H1 (cell line): ENCODE measurements around the gene SMYD3. TPM values are rescaled to one million over a fixed set of nuclear protein-coding genes. Genes with fewer than 3 reads are reported as not detected.

Source experiments
- CTCF ChIA-PET: fragments of 300-600 bp; sonication (Branson Sonifier 250); formaldehyde crosslinking; loops from one replicate; lab custom pipeline; 2021; ENCODE audit not compliant: partially characterized antibody; lab: Charles Lee
- POLR2A ChIA-PET: fragments of 300-600 bp; sonication (Branson Sonifier 250); formaldehyde crosslinking; loops from one replicate; lab custom pipeline; 2021; ENCODE audit warnings: inconsistent platforms; ENCODE audit not compliant: partially characterized antibody; lab: Charles Lee
- DNase-seq, 2 experiments: peaks; one replicate each; pipeline versions ENCODE4 v3.0.0 to v3.0.0-alpha.2; 2010 to 2022; ENCODE audit warnings: low spot score in 2 of 2, low read depth in 1 of 2, mixed read lengths in 1 of 2
- FAIRE-seq: peaks from 2 replicates; lab custom pipeline; 2011; peaks lifted over from hg19 to GRCh38; lab: Jason Lieb, UNC
- H2AFZ ChIP-seq: 2 replicates; pipeline ENCODE4 v1.8.1; 2012; ENCODE audit warnings: low read length, inconsistent platforms
- H2AK5ac ChIP-seq: 2 replicates; pipeline ENCODE4 v1.6.1; 2013; ENCODE audit warnings: low read depth, low read length
- H2BK120ac ChIP-seq: replicated peaks from 2 replicates; pipeline ENCODE3; 2013; ENCODE audit warnings: low read depth, low read length, inconsistent platforms
- H2BK12ac ChIP-seq: 2 replicates; pipeline ENCODE4 v1.6.1; 2013; ENCODE audit warnings: low read depth, low read length
- H2BK15ac ChIP-seq: 2 replicates; pipeline ENCODE4 v1.6.1; 2013; ENCODE audit warnings: low read length
- H2BK20ac ChIP-seq: 2 replicates; pipeline ENCODE4 v1.6.1; 2013; ENCODE audit warnings: low read length
- H2BK5ac ChIP-seq: 2 replicates; pipeline ENCODE4 v1.6.1; 2013; ENCODE audit warnings: low read depth, low read length
- H3K14ac ChIP-seq: 2 replicates; pipeline ENCODE4 v1.6.1; 2013; ENCODE audit warnings: inconsistent platforms; ENCODE audit not compliant: insufficient read length
- H3K18ac ChIP-seq: 2 replicates; pipeline ENCODE4 v1.6.1; 2013; ENCODE audit warnings: low read length; ENCODE audit errors: extremely low read depth
- H3K23ac ChIP-seq: 2 replicates; pipeline ENCODE4 v1.6.1; 2013; ENCODE audit warnings: inconsistent platforms; ENCODE audit not compliant: insufficient read length
- H3K23me2 ChIP-seq: 2 replicates; pipeline ENCODE4 v1.6.1; 2013; ENCODE audit warnings: low read depth, low read length
- H3K27ac ChIP-seq: 2 replicates; pipeline ENCODE4 v1.6.1; 2011; ENCODE audit warnings: low read depth, low read length, inconsistent platforms
- H3K27me3 ChIP-seq, 4 experiments: replicated peaks in 1 of 4; 1 replicate in 1 of 4; 2 replicates in 3 of 4; pipeline versions ENCODE4 v1.6.1 to v1.8.1; 2011 to 2013; ENCODE audit warnings: low read length in 3 of 4, mild to moderate bottlenecking in 3 of 4, inconsistent platforms in 2 of 4, mixed read lengths in 2 of 4, moderate library complexity in 1 of 4; ENCODE audit not compliant: control insufficient read depth in 3 of 4, insufficient read depth in 3 of 4; ENCODE audit errors: extremely low read depth in 1 of 4
- H3K36me3 ChIP-seq, 4 experiments: 2 replicates each; pipeline versions ENCODE4 v1.6.1 to v1.8.1; 2011 to 2013; ENCODE audit warnings: mild to moderate bottlenecking in 4 of 4, low read length in 3 of 4, moderate library complexity in 2 of 4, control low read depth in 1 of 4, inconsistent platforms in 1 of 4; ENCODE audit not compliant: insufficient read depth in 4 of 4, control insufficient read depth in 2 of 4
- H3K4ac ChIP-seq: replicated peaks from 2 replicates; pipeline ENCODE3; 2013; ENCODE audit warnings: low read length, low read depth, mixed read lengths, inconsistent platforms; ENCODE audit not compliant: insufficient read length
- H3K4me1 ChIP-seq, 4 experiments: replicated peaks in 1 of 4; 1 replicate in 1 of 4; 2 replicates in 3 of 4; pipeline versions ENCODE4 v1.6.1 to v1.8.1; 2011 to 2013; ENCODE audit warnings: low read length in 3 of 4, inconsistent platforms in 2 of 4, mixed read lengths in 1 of 4; ENCODE audit not compliant: insufficient read depth in 4 of 4, control insufficient read depth in 3 of 4
- H3K4me2 ChIP-seq, 2 experiments: 2 replicates each; pipeline versions ENCODE4 v1.6.1 to v1.8.1; 2011 to 2013; ENCODE audit warnings: low read depth in 2 of 2, low read length in 2 of 2, control low read depth in 1 of 2, inconsistent platforms in 1 of 2, mild to moderate bottlenecking in 1 of 2; ENCODE audit not compliant: insufficient read depth in 1 of 2
- H3K4me3 ChIP-seq, 4 experiments: fragments of 200-600, 300-600 bp in 1 of 4; sonication (generic), shearing (Covaris generic), sonication (Bioruptor Twin) in 1 of 4; 2 replicates each; pipeline versions ENCODE4 v1.5.1 to v1.8.1; 2011 to 2016; ENCODE audit warnings: low read length in 4 of 4, low read depth in 3 of 4, control low read depth in 2 of 4, inconsistent platforms in 2 of 4, mild to moderate bottlenecking in 2 of 4, mixed read lengths in 1 of 4, moderate library complexity in 1 of 4; ENCODE audit not compliant: insufficient read depth in 2 of 4; ENCODE audit errors: extremely low read depth in 1 of 4
- H3K56ac ChIP-seq: replicated peaks from 2 replicates; pipeline ENCODE3; 2013; ENCODE audit warnings: low read depth, mild to moderate bottlenecking, mixed read lengths, low read length, inconsistent platforms; ENCODE audit not compliant: insufficient read length
- H3K79me1 ChIP-seq: 2 replicates; pipeline ENCODE4 v1.6.1; 2013; ENCODE audit warnings: low read depth, low read length, control low read depth
- H3K79me2 ChIP-seq, 2 experiments: 2 replicates each; pipeline versions ENCODE4 v1.6.1 to v1.8.1; 2012 to 2013; ENCODE audit warnings: low read length in 2 of 2, mild to moderate bottlenecking in 2 of 2, inconsistent platforms in 1 of 2; ENCODE audit not compliant: insufficient read depth in 2 of 2, control insufficient read depth in 1 of 2
- H3K9ac ChIP-seq, 4 experiments: replicated peaks in 1 of 4; 1 replicate in 1 of 4; 2 replicates in 3 of 4; pipeline versions ENCODE4 v1.6.1 to v1.8.1; 2011 to 2013; ENCODE audit warnings: low read depth in 3 of 4, low read length in 3 of 4, control low read depth in 2 of 4, mild to moderate bottlenecking in 2 of 4, moderate library complexity in 2 of 4, inconsistent platforms in 1 of 4; ENCODE audit errors: extremely low read depth in 1 of 4
- H3K9me3 ChIP-seq, 2 experiments: 2 replicates each; pipeline versions ENCODE4 v1.6.1 to v1.8.1; 2012 to 2013; ENCODE audit warnings: mild to moderate bottlenecking in 2 of 2, moderate library complexity in 2 of 2, control low read depth in 1 of 2, inconsistent platforms in 1 of 2, low read depth in 1 of 2, low read length in 1 of 2, mixed read lengths in 1 of 2; ENCODE audit not compliant: insufficient read depth in 2 of 2
- H4K20me1 ChIP-seq, 2 experiments: replicated peaks in 1 of 2; 2 replicates each; pipeline versions ENCODE3 to v1.8.1; 2011 to 2013; ENCODE audit warnings: inconsistent platforms in 2 of 2, low read length in 2 of 2, mild to moderate bottlenecking in 1 of 2; ENCODE audit not compliant: insufficient read depth in 2 of 2, control insufficient read depth in 1 of 2
- H4K5ac ChIP-seq: 2 replicates; pipeline ENCODE4 v1.6.1; 2013; ENCODE audit warnings: low read length, low read depth, mixed read lengths, inconsistent platforms; ENCODE audit not compliant: insufficient read length
- H4K8ac ChIP-seq: 2 replicates; pipeline ENCODE4 v1.8.0; 2013; ENCODE audit warnings: mild to moderate bottlenecking, moderate library complexity, low read length, inconsistent platforms; ENCODE audit not compliant: insufficient read depth; ENCODE audit errors: extremely low read depth
- H4K91ac ChIP-seq: replicated peaks from 2 replicates; pipeline ENCODE3; 2013; ENCODE audit warnings: low read length, mixed read lengths, inconsistent platforms; ENCODE audit not compliant: insufficient read length
- BACH1 ChIP-seq: IDR thresholded peaks from 2 replicates; pipeline ENCODE4 v1.6.1; 2012; ENCODE audit warnings: low read length, improper control_type of control experiment
- CBX5 ChIP-seq: fragments of 300-800, 300-1000 bp; sonication (generic); IDR thresholded peaks from 2 replicates; pipeline ENCODE4 v1.7.1; 2016; ENCODE audit warnings: antibody characterized with exemption, low read length, low read depth
- MAFK ChIP-seq: IDR thresholded peaks from 2 replicates; pipeline ENCODE4 v1.6.1; 2012; ENCODE audit warnings: low read depth, mild to moderate bottlenecking, improper control_type of control experiment, low read length
- WGBS, 2 experiments: shearing (Covaris generic) in 1 of 2; methylation state at CpG; one replicate each; pipeline versions ENCODE4 v1.1.6 to v1.1.7; 2013 to 2015; ENCODE audit warnings: low lambda C conversion rate in 2 of 2, mixed read lengths in 2 of 2, inconsistent platforms in 1 of 2, low coverage in 1 of 2, missing lambda C conversion rate in 1 of 2; ENCODE audit not compliant: insufficient replicate concordance in 2 of 2, insufficient coverage in 1 of 2, insufficient read length in 1 of 2; ENCODE audit errors: extremely low coverage in 1 of 2, missing lambda C conversion rate in 1 of 2; 5-methylcytosine and 5-hydroxymethylcytosine counted together
- polyA plus RNA-seq, 7 experiments: library from polyadenylated mRNA; depleted of rRNA in 3 of 7; stranded (reverse) in 5 of 7; unstranded in 2 of 7; fragments of >200 nt in 5 of 7; fragments of 200-250 nt in 2 of 7; gene quantifications; 1 replicate in 5 of 7; 2 replicates in 1 of 7; 4 replicates in 1 of 7; pipeline versions ENCODE4 v1.2.1 to v1.2.3, GENCODE V29; 2011 to 2013; ENCODE audit warnings: missing spikeins in 2 of 7, mixed read lengths in 2 of 7
- total RNA-seq: library from RNA; stranded (reverse); fragmentation: NEBNext Ultra II Directional; extraction: Animal tissue kit (Norgen Biotek cat#: 25700); gene quantifications from 2 replicates; pipeline ENCODE4 v1.2.1, GENCODE V29; 2021

Gene SMYD3
- total and polyA plus RNA-seq, 2 of the 8 experiments (the other 6 are each of a cell fraction or from before 2014, with no cell fraction given) = 17.3 to 25.4 TPM

DNA sequence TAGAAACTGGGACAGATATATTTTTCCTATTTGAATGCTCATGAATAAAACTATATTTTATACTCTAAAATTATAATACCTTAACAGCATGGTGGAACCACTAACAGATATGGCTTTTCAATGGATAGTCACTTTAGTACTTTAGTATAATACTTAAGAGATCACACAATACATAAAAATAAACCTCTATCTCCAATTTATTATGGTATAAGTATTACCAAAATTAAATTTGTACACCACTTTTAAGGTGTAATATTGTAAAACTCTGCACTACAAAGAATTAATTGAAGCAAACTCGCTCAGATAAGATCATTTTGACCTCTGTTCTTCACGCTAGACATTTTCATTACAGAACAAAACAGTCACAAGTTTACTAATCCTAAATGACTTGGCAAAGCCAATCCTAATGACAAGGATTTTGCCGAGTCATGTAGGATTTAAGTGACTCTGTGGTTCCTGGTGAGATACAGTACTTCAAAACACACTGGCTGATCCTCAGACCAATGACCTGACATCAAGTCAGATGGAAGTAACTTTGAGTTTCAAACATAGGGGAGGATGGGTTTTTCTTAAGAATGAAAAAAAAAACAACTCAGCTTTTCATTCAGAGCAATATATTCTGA, 200.6 kb downstream of the SMYD3 start:
- Histone ChIP-seq H3K18ac (no peak overlapping the region), H3K4me3 (no peak overlapping the region), H4K8ac (no peak overlapping the region), H2AK5ac (no peak overlapping the region), H4K20me1 (peaks cover 0 to 1% of the 10 kb centered on the region in 2 experiments), H3K4me2 (no peak overlapping the region), H3K56ac (no peak overlapping the region), H2BK120ac (no peak overlapping the region), H2AFZ (no peak overlapping the region), H2BK12ac (no peak overlapping the region), H3K23ac (no peak overlapping the region), H2BK5ac (no peak overlapping the region), H3K9me3 (no peaks in the 10 kb centered on the region), H4K91ac (no peak overlapping the region), H3K36me3 (no peaks in the 10 kb centered on the region), H2BK20ac (no peak overlapping the region), H3K4me1 (no peaks in the 10 kb centered on the region; a peak in 1 of 7 replicates), H3K27me3 (no peaks in the 10 kb centered on the region), H3K4ac (no peak overlapping the region), H4K5ac (no peak overlapping the region), H3K27ac (no peak overlapping the region), H3K9ac (no peak overlapping the region), H2BK15ac (no peak overlapping the region), H3K14ac (no peak overlapping the region), H3K79me2 (no peaks in the 10 kb centered on the region), H3K79me1 (no peaks in the 10 kb centered on the region), H3K23me2 (no peaks in the 10 kb centered on the region; the same call in 1 of the 2 replicates)
- WGBS, 2 experiments = 74% methylated on average over 3 of the region's 3 CpGs; no CpG with 5 or more reads in 1 of the 2 experiments
- CTCF ChIA-PET = interaction anchor here (0.6 kb wide), 1 partner anchor 39 kb away, joined by 3 read pairs; no protein-coding TSS in a partner anchor
- no peak for FAIRE-seq
- peak; percentile 80 for TF ChIP-seq MAFK
- no peak for TF ChIP-seq CBX5
- TF ChIP-seq BACH1 = peak; percentile 90
- POLR2A ChIA-PET = no interaction called here
- DNase-seq = no peak
